ENCODE data around the gene PI4KA. TPM values are rescaled to one million over a fixed set of nuclear protein-coding genes. Genes with fewer than 3 reads are reported as not detected.
"Not testable (repeated sequence)": the region's sequence is repeated elsewhere in the genome, so short reads cannot be mapped to it uniquely, and the experiment has no call there.

The PI4KA gene
- total RNA-seq, 2 experiments from 2014 or later: 85.8 to 100 TPM

- Mint-ChIP-seq H3K36me3 (ENCODE audit: low read depth) (peaks cover 53% of the 10 kb centered on the region), H3K9me3 (no peaks in the 10 kb centered on the region), H3K4me1 (peaks cover 5% of the 10 kb centered on the region), H3K27ac (no peak overlapping the region), H3K27me3 (no peaks in the 10 kb centered on the region), H3K4me3 (no peak overlapping the region)
- DNase-seq: no peak
- ChIA-PET CTCF (no interaction called here), POLR2A (no interaction called here)
Observed at GRCh38 chr22:20833225-20833665, 25.4 kb downstream of the PI4KA start.

- CTCF ChIA-PET: interaction anchor here (0.7 kb wide), 1 partner anchor 191 kb away, joined by 3 read pairs; no protein-coding TSS in a partner anchor
- POLR2A ChIA-PET: no interaction called here
- Mint-ChIP-seq H3K27me3 (no peaks in the 10 kb centered on the region), H3K36me3 (ENCODE audit: low read depth) (peaks cover 66% of the 10 kb centered on the region), H3K4me3 (no peak overlapping the region), H3K27ac (no peak overlapping the region), H3K4me1 (no peaks in the 10 kb centered on the region), H3K9me3 (no peaks in the 10 kb centered on the region)
- DNase-seq: no peak
Observed at GRCh38 chr22:20829491-20830134, 29.0 kb downstream of the PI4KA start.

- H3K4me1 Mint-ChIP-seq, DNase-seq, CTCF ChIA-PET, H3K4me3 Mint-ChIP-seq, H3K27ac Mint-ChIP-seq, H3K9me3 Mint-ChIP-seq, POLR2A ChIA-PET, H3K27me3 Mint-ChIP-seq: not testable (repeated sequence)
- H3K36me3 Mint-ChIP-seq (ENCODE audit: low read depth): peaks cover 52% of the 10 kb centered on the region
Observed at GRCh38 chr22:20826373-20827152, 32.0 kb downstream of the PI4KA start.

GRCh38 chr22:20825624-20826023 is 33.0 kb downstream of the PI4KA start:
- no peak overlapping the region for H3K4me3 Mint-ChIP-seq
- CTCF ChIA-PET: no interaction called here

GRCh38 chr22:20825216-20825615 is 33.4 kb downstream of the PI4KA start:
- POLR2A ChIA-PET: interaction anchor here (0.6 kb wide), 1 partner anchor 68 kb away, joined by 3 read pairs; no protein-coding TSS in a partner anchor
- CTCF ChIA-PET: not testable (repeated sequence)

More at GRCh38 chr22:20825624-20826023, 33.0 kb downstream of the PI4KA start:
- POLR2A ChIA-PET: no interaction called here
- Mint-ChIP-seq H3K27ac (no peak overlapping the region), H3K27me3 (no peaks in the 10 kb centered on the region), H3K36me3 (ENCODE audit: low read depth) (peaks cover 45% of the 10 kb centered on the region), H3K9me3 (no peaks in the 10 kb centered on the region), H3K4me1 (no peaks in the 10 kb centered on the region)
- DNase-seq: no peak

GRCh38 chr22:20823264-20823663 is 35.3 kb downstream of the PI4KA start:
- Mint-ChIP-seq H3K4me3 (no peak overlapping the region), H3K9me3 (no peaks in the 10 kb centered on the region), H3K27me3 (no peaks in the 10 kb centered on the region), H3K36me3 (ENCODE audit: low read depth) (peaks cover 46% of the 10 kb centered on the region), H3K4me1 (no peaks in the 10 kb centered on the region), H3K27ac (no peak overlapping the region)
- POLR2A ChIA-PET: no interaction called here
- no peak for DNase-seq
- CTCF ChIA-PET: no interaction called here

More at GRCh38 chr22:20825216-20825615, 33.4 kb downstream of the PI4KA start:
- not testable (repeated sequence) for H3K4me3 Mint-ChIP-seq, H3K27ac Mint-ChIP-seq, DNase-seq, H3K4me1 Mint-ChIP-seq, H3K9me3 Mint-ChIP-seq, H3K27me3 Mint-ChIP-seq
- H3K36me3 Mint-ChIP-seq (ENCODE audit: low read depth): peaks cover 41% of the 10 kb centered on the region

- H3K36me3 Mint-ChIP-seq (ENCODE audit: low read depth): peaks cover 44% of the 10 kb centered on the region
- H3K4me3 Mint-ChIP-seq: no peak overlapping the region
- H3K27ac Mint-ChIP-seq: no peak overlapping the region
- DNase-seq: no peak
- no peaks in the 10 kb centered on the region for H3K27me3 Mint-ChIP-seq
- CTCF ChIA-PET: no interaction called here
- H3K4me1 Mint-ChIP-seq: no peaks in the 10 kb centered on the region
- H3K9me3 Mint-ChIP-seq: no peaks in the 10 kb centered on the region
- POLR2A ChIA-PET: no interaction called here
Observed at GRCh38 chr22:20822240-20822639, 36.4 kb downstream of the PI4KA start.

- H3K4me1 Mint-ChIP-seq, H3K9me3 Mint-ChIP-seq, H3K27ac Mint-ChIP-seq, H3K4me3 Mint-ChIP-seq, H3K27me3 Mint-ChIP-seq, CTCF ChIA-PET, DNase-seq, POLR2A ChIA-PET: not testable (repeated sequence)
- H3K36me3 Mint-ChIP-seq (ENCODE audit: low read depth): peaks cover 44% of the 10 kb centered on the region
Observed at GRCh38 chr22:20821717-20822239, 36.8 kb downstream of the PI4KA start.

- CTCF ChIA-PET: no interaction called here
- H3K27ac Mint-ChIP-seq: no peak overlapping the region
- no peak overlapping the region for H3K4me3 Mint-ChIP-seq
- POLR2A ChIA-PET: no interaction called here
- H3K9me3 Mint-ChIP-seq: no peaks in the 10 kb centered on the region
- peaks cover 44% of the 10 kb centered on the region for H3K36me3 Mint-ChIP-seq (ENCODE audit: low read depth)
- no peak for DNase-seq
- H3K27me3 Mint-ChIP-seq: no peaks in the 10 kb centered on the region
- no peaks in the 10 kb centered on the region for H3K4me1 Mint-ChIP-seq
Observed at GRCh38 chr22:20819471-20819870, 39.1 kb downstream of the PI4KA start.

GRCh38 chr22:20818471-20818870 is 40.1 kb downstream of the PI4KA start:
- H3K4me3 Mint-ChIP-seq: no peak overlapping the region
- no peaks in the 10 kb centered on the region for H3K27me3 Mint-ChIP-seq
- POLR2A ChIA-PET: no interaction called here
- no peaks in the 10 kb centered on the region for H3K4me1 Mint-ChIP-seq
- no peaks in the 10 kb centered on the region for H3K9me3 Mint-ChIP-seq
- H3K27ac Mint-ChIP-seq: no peak overlapping the region
- no peak for DNase-seq
- CTCF ChIA-PET: no interaction called here
- H3K36me3 Mint-ChIP-seq (ENCODE audit: low read depth): peaks cover 48% of the 10 kb centered on the region

GRCh38 chr22:20816559-20816958 is 42.1 kb downstream of the PI4KA start:
- H3K36me3 Mint-ChIP-seq (ENCODE audit: low read depth): peaks cover 59% of the 10 kb centered on the region
- H3K4me1 Mint-ChIP-seq: no peaks in the 10 kb centered on the region
- H3K4me3 Mint-ChIP-seq: no peak overlapping the region
- DNase-seq: no peak
- POLR2A ChIA-PET: no interaction called here
- CTCF ChIA-PET: no interaction called here
- H3K9me3 Mint-ChIP-seq: no peaks in the 10 kb centered on the region
- H3K27ac Mint-ChIP-seq: no peak overlapping the region
- H3K27me3 Mint-ChIP-seq: no peaks in the 10 kb centered on the region

GRCh38 chr22:20815477-20816050 is 43.0 kb downstream of the PI4KA start:
- H3K27me3 Mint-ChIP-seq: no peaks in the 10 kb centered on the region
- H3K4me1 Mint-ChIP-seq: peaks cover 1% of the 10 kb centered on the region
- H3K4me3 Mint-ChIP-seq: no peak overlapping the region
- ChIA-PET POLR2A (no interaction called here), CTCF (interaction anchor here (1.3 kb wide), 1 partner anchor 31 kb away, joined by 3 read pairs; no protein-coding TSS in a partner anchor)
- no peak for DNase-seq
- no peak overlapping the region for H3K27ac Mint-ChIP-seq
- H3K36me3 Mint-ChIP-seq (ENCODE audit: low read depth): peaks cover 64% of the 10 kb centered on the region
- H3K9me3 Mint-ChIP-seq: no peaks in the 10 kb centered on the region

- Mint-ChIP-seq H3K9me3 (no peaks in the 10 kb centered on the region), H3K4me1 (peaks cover 1% of the 10 kb centered on the region), H3K27me3 (no peaks in the 10 kb centered on the region), H3K4me3 (no peak overlapping the region), H3K27ac (no peak overlapping the region), H3K36me3 (ENCODE audit: low read depth) (peaks cover 63% of the 10 kb centered on the region)
- ChIA-PET POLR2A (no interaction called here), CTCF (interaction anchor here (1.0 to 1.3 kb wide), 2 partner anchors 11 to 30 kb away, joined by 3 to 4 read pairs; no protein-coding TSS in a partner anchor)
- no peak for DNase-seq
Observed at GRCh38 chr22:20814221-20814808, 44.3 kb downstream of the PI4KA start.
